ENCODE data around the gene SYNPO.

The SYNPO gene

GRCh38 chr5:150600616-150601490, 39.6 kb upstream of the SYNPO start:
- no peak overlapping the region for H3K4me3 Mint-ChIP-seq
- H3K9me3 Mint-ChIP-seq = no peaks in the 10 kb centered on the region
- DNase-seq = no peak
- H3K4me1 Mint-ChIP-seq (ENCODE audit: low read depth in 2 of 2) = no peaks in the 10 kb centered on the region
- ATAC-seq (replicated peaks) = no peak
- peaks cover 31 to 44% of the 10 kb centered on the region in 2 donors for H3K27me3 Mint-ChIP-seq
- no peaks in the 10 kb centered on the region for H3K36me3 Mint-ChIP-seq (ENCODE audit: insufficient read depth)
- H3K27ac Mint-ChIP-seq = no peak overlapping the region

- no peak overlapping the region for H3K4me3 Mint-ChIP-seq
- H3K4me1 Mint-ChIP-seq (ENCODE audit: low read depth in 2 of 2) = no peaks in the 10 kb centered on the region
- no peaks in the 10 kb centered on the region for H3K9me3 Mint-ChIP-seq
- peak overlapping the region in 1 of 2 donors; percentile 29 for H3K27ac Mint-ChIP-seq
- peaks cover 34 to 44% of the 10 kb centered on the region in 2 donors for H3K27me3 Mint-ChIP-seq
- no peaks in the 10 kb centered on the region for H3K36me3 Mint-ChIP-seq (ENCODE audit: insufficient read depth)
- DNase-seq (no peak), ATAC-seq (replicated peaks) (no peak)
Observed at GRCh38 chr5:150601491-150602345, 38.7 kb upstream of the SYNPO start.

GRCh38 chr5:150603052-150603451, 37.4 kb upstream of the SYNPO start:
- no peak for DNase-seq
- no peak for ATAC-seq (replicated peaks)
- no peaks in the 10 kb centered on the region for H3K4me1 Mint-ChIP-seq (ENCODE audit: low read depth in 2 of 2)
- H3K27ac Mint-ChIP-seq = no peak overlapping the region
- H3K9me3 Mint-ChIP-seq = no peaks in the 10 kb centered on the region
- no peaks in the 10 kb centered on the region for H3K36me3 Mint-ChIP-seq (ENCODE audit: insufficient read depth)
- H3K4me3 Mint-ChIP-seq = no peak overlapping the region
- H3K27me3 Mint-ChIP-seq = peaks cover 34 to 39% of the 10 kb centered on the region in 2 donors

GRCh38 chr5:150603491-150603890, 37.0 kb upstream of the SYNPO start:
- ATAC-seq (replicated peaks) = no peak
- no peak for DNase-seq

GRCh38 chr5:150604010-150604409, 36.5 kb upstream of the SYNPO start:
- H3K4me3 Mint-ChIP-seq = no peak overlapping the region
- no peaks in the 10 kb centered on the region for H3K4me1 Mint-ChIP-seq (ENCODE audit: low read depth in 2 of 2)
- peaks cover 34 to 36% of the 10 kb centered on the region in 2 donors for H3K27me3 Mint-ChIP-seq
- ATAC-seq (replicated peaks) = no peak
- no peaks in the 10 kb centered on the region for H3K36me3 Mint-ChIP-seq (ENCODE audit: insufficient read depth)
- DNase-seq = no peak
- no peaks in the 10 kb centered on the region for H3K9me3 Mint-ChIP-seq
- no peak overlapping the region for H3K27ac Mint-ChIP-seq

More at GRCh38 chr5:150603491-150603890, 37.0 kb upstream of the SYNPO start:
- H3K4me3 Mint-ChIP-seq = no peak overlapping the region
- no peaks in the 10 kb centered on the region for H3K4me1 Mint-ChIP-seq (ENCODE audit: low read depth in 2 of 2)
- H3K27ac Mint-ChIP-seq = no peak overlapping the region
- H3K9me3 Mint-ChIP-seq = no peaks in the 10 kb centered on the region
- H3K27me3 Mint-ChIP-seq = peaks cover 34 to 37% of the 10 kb centered on the region in 2 donors
- no peaks in the 10 kb centered on the region for H3K36me3 Mint-ChIP-seq (ENCODE audit: insufficient read depth)

GRCh38 chr5:150604894-150605440, 35.5 kb upstream of the SYNPO start:
- Mint-ChIP-seq H3K27me3 (peaks cover 26 to 28% of the 10 kb centered on the region in 2 donors), H3K4me1 (ENCODE audit: low read depth in 2 of 2) (no peaks in the 10 kb centered on the region), H3K27ac (no peak overlapping the region), H3K36me3 (ENCODE audit: insufficient read depth) (no peaks in the 10 kb centered on the region), H3K4me3 (no peak overlapping the region), H3K9me3 (no peaks in the 10 kb centered on the region)
- DNase-seq (no peak), ATAC-seq (replicated peaks) (no peak)

GRCh38 chr5:150605546-150605945, 34.9 kb upstream of the SYNPO start:
- DNase-seq = no peak
- peaks cover 24 to 28% of the 10 kb centered on the region in 2 donors for H3K27me3 Mint-ChIP-seq
- no peak for ATAC-seq (replicated peaks)
- H3K4me3 Mint-ChIP-seq = no peak overlapping the region
- no peak overlapping the region for H3K27ac Mint-ChIP-seq
- no peaks in the 10 kb centered on the region for H3K36me3 Mint-ChIP-seq (ENCODE audit: insufficient read depth)
- no peaks in the 10 kb centered on the region for H3K9me3 Mint-ChIP-seq
- no peaks in the 10 kb centered on the region for H3K4me1 Mint-ChIP-seq (ENCODE audit: low read depth in 2 of 2)

GRCh38 chr5:150606476-150606875, 34.0 kb upstream of the SYNPO start:
- Mint-ChIP-seq H3K27me3 (peaks cover 23 to 26% of the 10 kb centered on the region in 2 donors), H3K9me3 (no peaks in the 10 kb centered on the region), H3K36me3 (ENCODE audit: insufficient read depth) (no peaks in the 10 kb centered on the region), H3K4me3 (no peak overlapping the region), H3K27ac (no peak overlapping the region), H3K4me1 (ENCODE audit: low read depth in 2 of 2) (no peaks in the 10 kb centered on the region)
- no peak for DNase-seq
- no peak for ATAC-seq (replicated peaks)

GRCh38 chr5:150607105-150607504, 33.4 kb upstream of the SYNPO start:
- Mint-ChIP-seq H3K27ac (no peak overlapping the region), H3K4me3 (no peak overlapping the region), H3K9me3 (no peaks in the 10 kb centered on the region), H3K27me3 (peaks cover 17 to 23% of the 10 kb centered on the region in 2 donors), H3K4me1 (ENCODE audit: low read depth in 2 of 2) (no peaks in the 10 kb centered on the region), H3K36me3 (ENCODE audit: insufficient read depth) (no peaks in the 10 kb centered on the region)
- no peak for DNase-seq
- no peak for ATAC-seq (replicated peaks)

GRCh38 chr5:150607991-150608390, 32.5 kb upstream of the SYNPO start:
- Mint-ChIP-seq H3K36me3 (ENCODE audit: insufficient read depth) (no peaks in the 10 kb centered on the region), H3K9me3 (no peaks in the 10 kb centered on the region), H3K4me1 (ENCODE audit: low read depth in 2 of 2) (no peaks in the 10 kb centered on the region), H3K4me3 (no peak overlapping the region), H3K27ac (no peak overlapping the region), H3K27me3 (peaks cover 17% of the 10 kb centered on the region in 2 donors)
- DNase-seq (no peak), ATAC-seq (replicated peaks) (no peak)

GRCh38 chr5:150608991-150609390, 31.5 kb upstream of the SYNPO start:
- no peaks in the 10 kb centered on the region for H3K9me3 Mint-ChIP-seq
- no peak overlapping the region for H3K27ac Mint-ChIP-seq
- no peak overlapping the region for H3K4me3 Mint-ChIP-seq
- peaks cover 10 to 17% of the 10 kb centered on the region in 2 donors for H3K27me3 Mint-ChIP-seq
- no peaks in the 10 kb centered on the region for H3K36me3 Mint-ChIP-seq (ENCODE audit: insufficient read depth)
- DNase-seq (no peak), ATAC-seq (replicated peaks) (no peak)
- H3K4me1 Mint-ChIP-seq (ENCODE audit: low read depth in 2 of 2) = no peaks in the 10 kb centered on the region

GRCh38 chr5:150609843-150610584, 30.4 kb upstream of the SYNPO start:
- DNase-seq = no peak
- Mint-ChIP-seq H3K9me3 (no peaks in the 10 kb centered on the region), H3K27me3 (peaks cover 8 to 16% of the 10 kb centered on the region in 2 donors), H3K36me3 (ENCODE audit: insufficient read depth) (no peaks in the 10 kb centered on the region), H3K4me3 (no peak overlapping the region), H3K27ac (no peak overlapping the region), H3K4me1 (ENCODE audit: low read depth in 2 of 2) (no peaks in the 10 kb centered on the region)
- ATAC-seq (replicated peaks) = no peak

GRCh38 chr5:150611026-150611425, 29.4 kb upstream of the SYNPO start:
- Mint-ChIP-seq H3K9me3 (no peaks in the 10 kb centered on the region), H3K4me1 (ENCODE audit: low read depth in 2 of 2) (no peaks in the 10 kb centered on the region), H3K27me3 (peaks cover 12 to 18% of the 10 kb centered on the region in 2 donors), H3K36me3 (ENCODE audit: insufficient read depth) (no peaks in the 10 kb centered on the region), H3K27ac (no peak overlapping the region), H3K4me3 (no peak overlapping the region)
- ATAC-seq (replicated peaks) (no peak), DNase-seq (no peak)
